H9 (cell line): ENCODE results near the gene KRT2. TPM values are rescaled to one million over a fixed set of nuclear protein-coding genes. Genes with fewer than 3 reads are reported as not detected.

Source experiments
- DNase-seq: peaks from one replicate; pipeline ENCODE4 v3.0.0-alpha.2; 2017
- H2AFZ ChIP-seq: one replicate; pipeline ENCODE4 v1.6.1; 2013; ENCODE audit warnings: mild to moderate bottlenecking, low read length, control low read depth, moderate library complexity
- H2AK5ac ChIP-seq: 2 replicates; pipeline ENCODE4 v1.6.1; 2013; ENCODE audit warnings: low read length, control low read depth, mixed read lengths; ENCODE audit not compliant: insufficient read length
- H2BK120ac ChIP-seq: one replicate; pipeline ENCODE4 v1.6.1; 2013; ENCODE audit warnings: low read depth, mild to moderate bottlenecking, low read length, control low read depth, inconsistent platforms; ENCODE audit not compliant: poor library complexity, severe bottlenecking
- H2BK12ac ChIP-seq: 2 replicates; pipeline ENCODE4 v1.6.1; 2013; ENCODE audit warnings: low read length, control low read depth, mixed read lengths, low read depth; ENCODE audit not compliant: insufficient read length
- H2BK15ac ChIP-seq: 2 replicates; pipeline ENCODE4 v1.6.1; 2013; ENCODE audit warnings: low read depth, low read length, control low read depth
- H2BK20ac ChIP-seq: one replicate; pipeline ENCODE4 v1.6.1; 2013; ENCODE audit warnings: low read depth, mild to moderate bottlenecking, low read length, control low read depth, inconsistent platforms; ENCODE audit not compliant: poor library complexity, severe bottlenecking
- H2BK5ac ChIP-seq: 2 replicates; pipeline ENCODE4 v1.6.1; 2013; ENCODE audit warnings: low read length, control low read depth, mixed read lengths; ENCODE audit not compliant: insufficient read length
- H3K14ac ChIP-seq: 2 replicates; pipeline ENCODE4 v1.6.1; 2013; ENCODE audit warnings: low read length, control low read depth; ENCODE audit not compliant: insufficient read depth
- H3K18ac ChIP-seq: 2 replicates; pipeline ENCODE4 v1.6.1; 2013; ENCODE audit warnings: low read depth, mild to moderate bottlenecking, mixed read lengths, low read length, control low read depth; ENCODE audit not compliant: insufficient read length
- H3K23ac ChIP-seq: 2 replicates; pipeline ENCODE4 v1.6.1; 2013; ENCODE audit warnings: low read length, control low read depth, mixed read lengths, low read depth; ENCODE audit not compliant: insufficient read length
- H3K23me2 ChIP-seq: 2 replicates; pipeline ENCODE4 v1.6.1; 2013; ENCODE audit warnings: low read depth, mild to moderate bottlenecking, mixed read lengths, low read length, control low read depth; ENCODE audit not compliant: insufficient read length, poor library complexity, severe bottlenecking
- H3K27ac ChIP-seq: 2 replicates; pipeline ENCODE4 v1.5.1; 2013; ENCODE audit warnings: low read length, control low read depth, mixed read lengths, low read depth; ENCODE audit not compliant: insufficient read length
- H3K27me3 ChIP-seq: 2 replicates; pipeline ENCODE4 v1.6.1; 2013; ENCODE audit warnings: low read length, control low read depth, inconsistent platforms; ENCODE audit not compliant: insufficient read depth
- H3K4ac ChIP-seq: 2 replicates; pipeline ENCODE4 v1.6.1; 2013; ENCODE audit warnings: low read depth, mild to moderate bottlenecking, control low read depth, inconsistent platforms, low read length, moderate library complexity
- H3K4me1 ChIP-seq: 2 replicates; pipeline ENCODE4 v1.6.1; 2013; ENCODE audit warnings: low read length, control low read depth, inconsistent platforms; ENCODE audit not compliant: insufficient read depth
- H3K4me2 ChIP-seq: 2 replicates; pipeline ENCODE4 v1.6.1; 2013; ENCODE audit warnings: low read length, control low read depth, mixed read lengths; ENCODE audit not compliant: insufficient read length, insufficient read depth
- H3K56ac ChIP-seq: 2 replicates; pipeline ENCODE4 v1.6.1; 2013; ENCODE audit warnings: low read depth, mild to moderate bottlenecking, mixed read lengths, low read length, control low read depth; ENCODE audit not compliant: insufficient read length
- H3K79me1 ChIP-seq: 2 replicates; pipeline ENCODE4 v1.6.1; 2013; ENCODE audit warnings: low read depth, mild to moderate bottlenecking, moderate library complexity, low read length, control low read depth, inconsistent platforms; ENCODE audit not compliant: insufficient read depth, poor library complexity, severe bottlenecking
- H3K79me2 ChIP-seq: 2 replicates; pipeline ENCODE4 v1.6.1; 2013; ENCODE audit warnings: low read length, control low read depth, inconsistent platforms; ENCODE audit not compliant: insufficient read depth
- H3K9ac ChIP-seq: 2 replicates; pipeline ENCODE4 v1.6.1; 2013; ENCODE audit warnings: low read length, control low read depth, mixed read lengths; ENCODE audit not compliant: insufficient read length; ENCODE audit errors: extremely low read depth
- H3K9me3 ChIP-seq: one replicate; pipeline ENCODE4 v1.6.1; 2013; ENCODE audit warnings: low read depth, low read length, inconsistent platforms; ENCODE audit not compliant: control insufficient read depth
- H3T11ph ChIP-seq: one replicate; pipeline ENCODE4 v1.6.1; 2013; ENCODE audit warnings: mild to moderate bottlenecking, low read length, control low read depth, inconsistent platforms
- H4K20me1 ChIP-seq: one replicate; pipeline ENCODE4 v1.6.1; 2013; ENCODE audit not compliant: control insufficient read depth, insufficient read length, insufficient read depth
- H4K5ac ChIP-seq: 2 replicates; pipeline ENCODE4 v1.6.1; 2013; ENCODE audit warnings: low read depth, mild to moderate bottlenecking, mixed read lengths, low read length, control low read depth; ENCODE audit not compliant: insufficient read length
- H4K8ac ChIP-seq: replicated peaks from 2 replicates; pipeline ENCODE4 v1.6.1; 2013; ENCODE audit warnings: low read length, control low read depth, mixed read lengths, low read depth; ENCODE audit not compliant: insufficient read length
- H4K91ac ChIP-seq: 2 replicates; pipeline ENCODE4 v1.6.1; 2013; ENCODE audit warnings: low read depth, mild to moderate bottlenecking, moderate library complexity, mixed read lengths, low read length, control low read depth; ENCODE audit not compliant: insufficient read length
- H3K27ac Mint-ChIP-seq, 3 experiments: 2 replicates in 2 of 3; 3 replicates in 1 of 3; pipeline ENCODE4 v1.8.0; 2020 to 2021; ENCODE audit warnings: mixed read lengths in 3 of 3, mild to moderate bottlenecking in 1 of 3, moderate library complexity in 1 of 3
- H3K27me3 Mint-ChIP-seq: 2 replicates; pipeline ENCODE4 v1.8.0; 2021; ENCODE audit warnings: low read depth, mild to moderate bottlenecking, moderate library complexity, mixed read lengths
- H3K36me3 Mint-ChIP-seq, 3 experiments: 2 replicates in 2 of 3; 3 replicates in 1 of 3; pipeline ENCODE4 v1.8.0; 2020 to 2021; ENCODE audit warnings: low read depth in 3 of 3, mixed read lengths in 3 of 3; ENCODE audit not compliant: insufficient read depth in 1 of 3
- H3K4me1 Mint-ChIP-seq, 2 experiments: 2 replicates each; pipeline ENCODE4 v1.8.0; 2020; ENCODE audit warnings: mixed read lengths in 2 of 2
- H3K4me3 Mint-ChIP-seq, 2 experiments: 2 replicates in 1 of 2; 3 replicates in 1 of 2; pipeline ENCODE4 v1.8.0; 2020 to 2021; ENCODE audit warnings: mild to moderate bottlenecking in 2 of 2, mixed read lengths in 2 of 2, moderate library complexity in 1 of 2
- H3K9me3 Mint-ChIP-seq, 2 experiments: 2 replicates in 1 of 2; 3 replicates in 1 of 2; pipeline ENCODE4 v1.8.0; 2020; ENCODE audit warnings: mild to moderate bottlenecking in 2 of 2, mixed read lengths in 2 of 2, moderate library complexity in 1 of 2
- WGBS: extraction: QIAGEN DNeasy Blood & Tissue Kit; methylation state at CpG from one replicate; pipeline ENCODE4 v1.1.7; 2013; ENCODE audit warnings: missing lambda C conversion rate, low lambda C conversion rate, mixed read lengths; ENCODE audit not compliant: insufficient read length; ENCODE audit errors: extremely low coverage; 5-methylcytosine and 5-hydroxymethylcytosine counted together
- total RNA-seq: library from RNA; stranded (reverse); gene quantifications from 2 replicates; pipeline ENCODE4 v1.2.1, GENCODE V29; 2021
- TF ChIP-seq, protein P1 (sequence below): fragments of 200-600 bp; sonication (generic); conservative IDR thresholded peaks from 3 replicates; pipeline ENCODE4 v1.8.0; 2021; ENCODE audit warnings: antibody characterized with exemption, mild to moderate bottlenecking

Gene KRT2
- total RNA-seq, 1 experiment from 2014 or later, result not detected

DNA sequence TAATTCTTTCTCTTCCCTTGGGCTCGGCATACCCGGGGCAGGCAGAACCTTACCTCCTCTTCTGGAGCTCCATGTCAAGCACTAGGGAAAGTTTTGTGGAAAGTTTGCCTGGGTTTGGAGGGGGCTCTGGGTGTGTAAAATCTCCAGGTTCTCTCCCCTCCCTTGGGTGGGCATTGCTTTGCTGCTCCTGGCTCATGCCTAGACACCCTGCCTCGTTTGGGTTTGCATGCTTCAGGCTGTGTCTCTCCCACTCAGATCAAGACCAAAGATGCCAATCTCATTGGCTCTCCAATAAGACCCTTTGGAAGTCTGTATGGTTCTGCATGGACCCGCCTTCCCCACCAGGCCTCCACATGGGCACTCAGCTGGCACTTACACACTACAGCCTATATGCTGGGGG lies 6.2 kb upstream of the KRT2 start:
- Histone ChIP-seq H2AK5ac (no peak overlapping the region), H2BK15ac (no peak overlapping the region), H3K23me2 (no peaks in the 10 kb centered on the region), H2BK20ac (no peak overlapping the region), H3K27me3 (no peaks in the 10 kb centered on the region), H3K14ac (no peak overlapping the region; the same call in 1 of the 2 replicates), H4K8ac (no peak overlapping the region), H2BK5ac (no peak overlapping the region), H3K9me3 (no peaks in the 10 kb centered on the region), H3K23ac (no peak overlapping the region), H3K4me1 (no peaks in the 10 kb centered on the region), H2AFZ (no peak overlapping the region), H4K20me1 (peaks cover 2% of the 10 kb centered on the region), H2BK12ac (no peak overlapping the region), H3K9ac (no peak overlapping the region), H3K79me1 (no peaks in the 10 kb centered on the region), H3K79me2 (no peaks in the 10 kb centered on the region), H3T11ph (no peak overlapping the region), H3K18ac (no peak overlapping the region), H3K4ac (no peak overlapping the region), H3K4me2 (no peak overlapping the region), H2BK120ac (no peak overlapping the region), H3K56ac (no peak overlapping the region), H4K5ac (no peak overlapping the region), H3K27ac (no peak overlapping the region), H4K91ac (no peak overlapping the region)
- WGBS, result no CpG with 5 or more reads among the region's 4 CpGs
- TF ChIP-seq, protein P1, sequence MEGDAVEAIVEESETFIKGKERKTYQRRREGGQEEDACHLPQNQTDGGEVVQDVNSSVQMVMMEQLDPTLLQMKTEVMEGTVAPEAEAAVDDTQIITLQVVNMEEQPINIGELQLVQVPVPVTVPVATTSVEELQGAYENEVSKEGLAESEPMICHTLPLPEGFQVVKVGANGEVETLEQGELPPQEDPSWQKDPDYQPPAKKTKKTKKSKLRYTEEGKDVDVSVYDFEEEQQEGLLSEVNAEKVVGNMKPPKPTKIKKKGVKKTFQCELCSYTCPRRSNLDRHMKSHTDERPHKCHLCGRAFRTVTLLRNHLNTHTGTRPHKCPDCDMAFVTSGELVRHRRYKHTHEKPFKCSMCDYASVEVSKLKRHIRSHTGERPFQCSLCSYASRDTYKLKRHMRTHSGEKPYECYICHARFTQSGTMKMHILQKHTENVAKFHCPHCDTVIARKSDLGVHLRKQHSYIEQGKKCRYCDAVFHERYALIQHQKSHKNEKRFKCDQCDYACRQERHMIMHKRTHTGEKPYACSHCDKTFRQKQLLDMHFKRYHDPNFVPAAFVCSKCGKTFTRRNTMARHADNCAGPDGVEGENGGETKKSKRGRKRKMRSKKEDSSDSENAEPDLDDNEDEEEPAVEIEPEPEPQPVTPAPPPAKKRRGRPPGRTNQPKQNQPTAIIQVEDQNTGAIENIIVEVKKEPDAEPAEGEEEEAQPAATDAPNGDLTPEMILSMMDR, result no peak
- no peak overlapping the region for H3K27ac Mint-ChIP-seq
- peaks cover 23% of the 10 kb centered on the region for H3K27me3 Mint-ChIP-seq
- no peaks in the 10 kb centered on the region for H3K9me3 Mint-ChIP-seq
- no peak overlapping the region for H3K4me3 Mint-ChIP-seq
- H3K36me3 Mint-ChIP-seq, result no peaks in the 10 kb centered on the region
- peak; percentile 14 for DNase-seq
- peaks cover 0 to 4% of the 10 kb centered on the region in 2 experiments; a peak in 2 of 4 replicates for H3K4me1 Mint-ChIP-seq
